GM12878 (cell line): ENCODE data around the gene PLA2G3. TPM values are rescaled to one million over a fixed set of nuclear protein-coding genes. Genes with fewer than 3 reads are reported as not detected.

ENCODE experiments used
- ATAC-seq: fragments of 200-7000 bp; cut with Tn5 transposase; 3 replicates; pipeline ENCODE4 v1.9.1; 2020; ENCODE audit warnings: mild to moderate bottlenecking, moderate library complexity
- BruUV-seq: library from RNA; stranded (reverse); fragments of 400-500 nt; replicated peaks from 2 replicates; lab custom pipeline; 2021; lab: Mats Ljungman, UMichigan
- CTCF ChIA-PET: fragments of 300-600 bp; sonication (Branson Sonifier 250); formaldehyde crosslinking; extraction: SDS; loops from one replicate; lab custom pipeline; 2021; ENCODE audit warnings: inconsistent platforms; lab: Yijun Ruan, JAX
- POLR2A ChIA-PET: fragments of 350-600 bp; formaldehyde crosslinking; extraction: SDS; loops from one replicate; lab custom pipeline; 2021; ENCODE audit warnings: inconsistent platforms; lab: Charles Lee
- RAD21 ChIA-PET: fragments of 300-600 bp; sonication (Branson Sonifier 250); formaldehyde crosslinking; loops from one replicate; lab custom pipeline; 2023; ENCODE audit warnings: antibody characterized with exemption; ENCODE audit not compliant: unreplicated experiment; lab: Charles Lee
- SMC1A ChIA-PET: fragments of 300-600 bp; sonication (Branson Sonifier 250); formaldehyde crosslinking; loops from one replicate; lab custom pipeline; 2023; ENCODE audit not compliant: unreplicated experiment, uncharacterized antibody; lab: Charles Lee
- DNase-seq: peaks from one replicate; pipeline ENCODE4 v3.0.0-alpha.2; 2011; ENCODE audit warnings: low read depth, low spot score
- FAIRE-seq: peaks from 3 replicates; lab custom pipeline; 2011; peaks lifted over from hg19 to GRCh38; lab: Jason Lieb, UNC
- H2AFZ ChIP-seq: 2 replicates; pipeline ENCODE4 v1.6.0; 2011; ENCODE audit warnings: low read depth, low read length, control low read depth; ENCODE audit not compliant: control insufficient read depth
- H3K27ac ChIP-seq: 2 replicates; pipeline ENCODE4 v1.5.1; 2011; ENCODE audit warnings: control low read depth; ENCODE audit not compliant: control insufficient read depth, insufficient read depth
- H3K27me3 ChIP-seq, 2 experiments: replicated peaks in 1 of 2; 2 replicates each; pipeline versions ENCODE4 v1.6.0 to v1.6.1; 2011; ENCODE audit warnings: low read length in 1 of 2; ENCODE audit not compliant: control insufficient read depth in 2 of 2, insufficient read depth in 2 of 2
- H3K36me3 ChIP-seq, 2 experiments: 2 replicates each; pipeline ENCODE4 v1.5.1; 2011; ENCODE audit warnings: low read length in 1 of 2; ENCODE audit not compliant: control insufficient read depth in 2 of 2, insufficient read depth in 2 of 2
- H3K4me1 ChIP-seq: 2 replicates; pipeline ENCODE4 v1.6.1; 2011; ENCODE audit warnings: mild to moderate bottlenecking, low read length, moderate library complexity, mixed read lengths; ENCODE audit not compliant: control insufficient read depth, insufficient read depth
- H3K4me2 ChIP-seq: 2 replicates; pipeline ENCODE4 v1.6.0; 2011; ENCODE audit warnings: control low read depth; ENCODE audit not compliant: control insufficient read depth, insufficient read depth
- H3K4me3 ChIP-seq: fragments of 200-600 bp; sonication (generic); 2 replicates; pipeline ENCODE4 v1.5.1; 2016
- H3K79me2 ChIP-seq: 2 replicates; pipeline ENCODE4 v1.6.0; 2011; ENCODE audit warnings: low read length; ENCODE audit not compliant: control insufficient read depth, insufficient read depth
- H3K9ac ChIP-seq: 2 replicates; pipeline ENCODE4 v1.8.0; 2011; ENCODE audit warnings: low read length, control low read depth, mixed read lengths; ENCODE audit not compliant: control insufficient read depth, insufficient read depth
- H3K9me3 ChIP-seq: replicated peaks from 3 replicates; pipeline ENCODE4 v1.5.1; 2011; ENCODE audit warnings: mild to moderate bottlenecking, low read length; ENCODE audit not compliant: control insufficient read depth, insufficient read depth
- H4K20me1 ChIP-seq: 2 replicates; pipeline ENCODE4 v1.6.0; 2011; ENCODE audit not compliant: control insufficient read depth, insufficient read depth
- CBX3 ChIP-seq: fragments of 200-600 bp; sonication (generic); IDR thresholded peaks from 2 replicates; pipeline ENCODE4 v1.6.1; 2016; ENCODE audit warnings: low read depth, borderline replicate concordance
- LARP7 ChIP-seq: fragments of 450-650 bp; IDR thresholded peaks from 2 replicates; pipeline ENCODE4 v1.6.1; 2017; ENCODE audit warnings: mild to moderate bottlenecking
- NFYB ChIP-seq: IDR thresholded peaks from 2 replicates; pipeline ENCODE4 v1.6.1; 2011; ENCODE audit warnings: low read depth, mild to moderate bottlenecking, low read length, improper control_type of control experiment, moderate library complexity; ENCODE audit not compliant: insufficient read depth
- PAX5 ChIP-seq: IDR thresholded peaks from 2 replicates; pipeline ENCODE4 v1.6.1; 2011; ENCODE audit warnings: low read depth, low read length, borderline replicate concordance
- SREBF2 ChIP-seq: IDR thresholded peaks from 2 replicates; pipeline ENCODE4 v1.6.1; 2012; ENCODE audit warnings: mild to moderate bottlenecking, low read length
- TCF3 ChIP-seq: IDR thresholded peaks from 2 replicates; pipeline ENCODE4 v1.6.1; 2012; ENCODE audit warnings: low read depth, mild to moderate bottlenecking, low read length, borderline replicate concordance; ENCODE audit not compliant: insufficient read depth
- WGBS: methylation state at CpG from one replicate; pipeline ENCODE4 v1.1.6; 2016; ENCODE audit warnings: low lambda C conversion rate; ENCODE audit not compliant: insufficient replicate concordance, insufficient coverage; ENCODE audit errors: missing lambda C conversion rate; 5-methylcytosine and 5-hydroxymethylcytosine counted together
- in situ Hi-C: fragments of 300-500 bp; cut with MboI; formaldehyde crosslinking; loops from 9 replicates; pipeline ENCODE4 v1.14.3; 2018; ENCODE audit warnings: mixed read lengths
- intact Hi-C: fragments of 100-400 bp; cut with micrococcal nuclease; formaldehyde crosslinking; loops from one replicate; pipeline ENCODE4 v1.14.2; 2022; ENCODE audit not compliant: unreplicated experiment
- polyA plus RNA-seq, 11 experiments: library from polyadenylated mRNA; depleted of rRNA in 4 of 11; unstranded in 6 of 11; stranded (reverse) in 5 of 11; fragments of >200 nt; fragmentation: Nextera tagmentation in 4 of 11; fragmentation: Illumina TruSeq in 1 of 11; extraction: Ambion mirVana in 4 of 11; extraction: Trizol in 1 of 11; gene quantifications; 1 replicate in 1 of 11; 2 replicates in 10 of 11; pipeline versions ENCODE4 v1.2.1 to v1.2.3, GENCODE V29; 2011 to 2016; ENCODE audit warnings: inconsistent platforms in 2 of 11, missing spikeins in 2 of 11, low read depth in 1 of 11
- total RNA-seq, 4 experiments: library from RNA; depleted of rRNA in 3 of 4; stranded (reverse); fragments of >200 nt in 3 of 4; fragmentation: Illumina TruSeq in 1 of 4; extraction: Trizol in 1 of 4; gene quantifications; 2 replicates each; pipeline versions ENCODE4 v1.2.1 to v1.2.3, GENCODE V29; 2013 to 2021
- TF ChIP-seq, protein P1 (sequence below): IDR thresholded peaks from 2 replicates; pipeline ENCODE4 v1.6.1; 2011; ENCODE audit warnings: borderline replicate concordance, low read depth, mild to moderate bottlenecking, moderate library complexity, mixed read lengths, low read length; ENCODE audit not compliant: insufficient read depth; ENCODE audit errors: extremely low read length

Gene PLA2G3
- total and polyA plus RNA-seq, 10 of the 15 experiments (the other 5 are each of a cell fraction or from before 2014, with no cell fraction given): 0.04 TPM; not detected in 9

DNA sequence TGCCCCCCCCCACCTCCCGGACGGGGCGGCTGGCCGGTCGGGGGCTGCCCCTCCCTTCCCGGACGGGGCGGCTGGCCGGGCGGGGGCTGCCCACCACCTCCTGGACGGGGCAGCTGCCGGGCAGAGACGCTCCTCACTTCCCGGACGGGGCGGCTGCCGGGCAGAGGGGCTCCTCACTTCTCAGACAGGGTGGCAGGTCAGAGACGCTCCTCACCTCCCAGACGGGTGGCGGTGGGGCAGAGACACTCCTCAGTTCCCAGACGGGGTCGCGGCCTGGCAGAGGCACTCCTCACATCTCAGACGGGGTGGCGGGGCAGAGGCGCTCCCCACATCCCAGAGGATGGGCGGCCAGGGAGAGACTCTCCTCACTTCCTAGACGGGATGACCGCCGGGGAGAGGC, 43.7 kb upstream of the PLA2G3 start:
- Histone ChIP-seq H3K4me3 (no peak overlapping the region), H3K9me3 (no peaks in the 10 kb centered on the region), H3K4me1 (peaks cover 3% of the 10 kb centered on the region), H3K27ac (no peak overlapping the region), H3K9ac (no peak overlapping the region), H3K79me2 (peaks cover 2% of the 10 kb centered on the region; the same call in 1 of the 2 replicates), H3K4me2 (no peak overlapping the region), H3K27me3 (no peaks in the 10 kb centered on the region), H4K20me1 (no peaks in the 10 kb centered on the region), H3K36me3 (no peaks in the 10 kb centered on the region; a peak in 3 of 4 replicates), H2AFZ (no peak overlapping the region)
- in situ Hi-C loops (no loop called here), intact Hi-C loops (no loop called here)
- no TSS peak for BruUV-seq
- ChIA-PET SMC1A (no interaction called here), CTCF (no interaction called here), POLR2A (no interaction called here), RAD21 (no interaction called here)
- DNase-seq: no peak
- FAIRE-seq: no peak
- no peak for ATAC-seq
- WGBS: 89% methylated on average over 18 of the region's 30 CpGs
- TF ChIP-seq, protein P1, sequence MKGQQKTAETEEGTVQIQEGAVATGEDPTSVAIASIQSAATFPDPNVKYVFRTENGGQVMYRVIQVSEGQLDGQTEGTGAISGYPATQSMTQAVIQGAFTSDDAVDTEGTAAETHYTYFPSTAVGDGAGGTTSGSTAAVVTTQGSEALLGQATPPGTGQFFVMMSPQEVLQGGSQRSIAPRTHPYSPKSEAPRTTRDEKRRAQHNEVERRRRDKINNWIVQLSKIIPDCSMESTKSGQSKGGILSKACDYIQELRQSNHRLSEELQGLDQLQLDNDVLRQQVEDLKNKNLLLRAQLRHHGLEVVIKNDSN: no peak
- TF ChIP-seq TCF3: no peak
- TF ChIP-seq CBX3: no peak
- no peak for TF ChIP-seq NFYB
- no peak for TF ChIP-seq LARP7

DNA sequence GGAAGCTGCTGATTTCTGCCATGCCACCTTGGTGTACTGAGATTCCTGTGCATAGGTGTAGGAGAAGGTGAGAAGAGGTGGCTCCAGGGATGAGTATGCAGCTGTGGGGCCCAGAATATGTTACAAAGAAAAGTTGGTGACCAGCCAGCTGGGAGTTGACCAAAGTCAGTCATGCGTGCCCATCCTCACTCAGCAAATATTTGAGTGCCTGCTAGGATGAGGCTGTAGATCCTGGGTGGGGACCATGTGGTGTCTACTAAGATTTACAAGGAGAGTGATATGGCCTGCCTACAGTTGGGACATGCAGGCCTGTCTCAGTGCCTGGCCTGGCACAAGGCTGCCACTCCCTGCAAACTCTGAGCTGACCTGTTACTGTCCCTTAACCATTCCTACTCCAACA, 39.0 kb upstream of the PLA2G3 start:
- TF ChIP-seq PAX5 (peak; percentile 79; the same call in 1 of the 2 replicates), SREBF2 (no peak)
- FAIRE-seq (no peak), ATAC-seq (no peak; the same call in 2 of the 3 replicates), DNase-seq (no peak)
- ChIA-PET SMC1A (interaction anchor here (0.5 kb wide), 1 partner anchor 20 kb away, joined by 3 read pairs; the partner anchor contains the start of gene RNF185), CTCF (interaction anchor here (0.8 kb wide), 1 partner anchor 19 kb away, joined by 3 read pairs; no protein-coding TSS in a partner anchor), RAD21 (no interaction called here), POLR2A (no interaction called here)
- Histone ChIP-seq H3K4me3 (no peak overlapping the region), H3K9me3 (no peaks in the 10 kb centered on the region), H3K27me3 (no peaks in the 10 kb centered on the region), H2AFZ (no peak overlapping the region), H4K20me1 (no peaks in the 10 kb centered on the region; the same call in 1 of the 2 replicates), H3K9ac (no peak overlapping the region), H3K4me2 (no peak overlapping the region), H3K36me3 (peaks cover 2 to 5% of the 10 kb centered on the region in 2 experiments), H3K27ac (no peak overlapping the region), H3K79me2 (peaks cover 2% of the 10 kb centered on the region; the same call in 1 of the 2 replicates), H3K4me1 (peaks cover 6% of the 10 kb centered on the region)
- WGBS: 56% methylated on average over 1 of the region's 1 CpG
- in situ Hi-C loops (no loop called here), intact Hi-C loops (no loop called here)
- no TSS peak for BruUV-seq
